Neural progenitor cell (in vitro differentiated cells): ENCODE results near the gene MPND. TPM values are rescaled to one million over a fixed set of nuclear protein-coding genes. Genes with fewer than 3 reads are reported as not detected.
A peak's percentile ranks its signal among the peaks of the same experiment; 100 is the strongest.
"Not testable (repeated sequence)": the region's sequence is repeated elsewhere in the genome, so short reads cannot be mapped to it uniquely, and the experiment has no call there.

Source experiments
- DNase-seq: peaks from one replicate; pipeline ENCODE4 v3.0.0-alpha.2; 2016; ENCODE audit warnings: low spot score
- H2AFZ ChIP-seq: fragments of 200-600 bp; sonication (generic); replicated peaks from 2 replicates; pipeline ENCODE4 v1.6.1; 2016; ENCODE audit warnings: antibody characterized with exemption
- H3F3A ChIP-seq: fragments of 200-600 bp; sonication (generic); 2 replicates; pipeline ENCODE4 v1.6.1; 2016; ENCODE audit warnings: antibody characterized with exemption, low read depth
- H3K27ac ChIP-seq: fragments of 200-600 bp; sonication (generic); 2 replicates; pipeline ENCODE4 v1.5.1; 2016; ENCODE audit warnings: mild to moderate bottlenecking
- H3K27me3 ChIP-seq: fragments of 200-600 bp; sonication (generic); 2 replicates; pipeline ENCODE4 v1.6.1; 2016; ENCODE audit warnings: mild to moderate bottlenecking, moderate library complexity
- H3K36me3 ChIP-seq: fragments of 200-600 bp; sonication (generic); 2 replicates; pipeline ENCODE4 v1.5.1; 2016
- H3K4me1 ChIP-seq: fragments of 200-600 bp; sonication (generic); 2 replicates; pipeline ENCODE4 v1.6.1; 2016; ENCODE audit warnings: mixed run types
- H3K4me2 ChIP-seq: fragments of 200-600 bp; sonication (generic); 2 replicates; pipeline ENCODE4 v1.6.1; 2016
- H3K4me3 ChIP-seq: fragments of 200-600 bp; sonication (generic); 2 replicates; pipeline ENCODE4 v1.5.1; 2016
- H3K79me2 ChIP-seq: fragments of 200-600 bp; sonication (generic); 2 replicates; pipeline ENCODE4 v1.6.1; 2016; ENCODE audit warnings: low read depth
- H3K9ac ChIP-seq: fragments of 200-600 bp; sonication (generic); 2 replicates; pipeline ENCODE4 v1.6.1; 2016
- H3K9me3 ChIP-seq: fragments of 200-600 bp; sonication (generic); 2 replicates; pipeline ENCODE4 v1.5.1; 2016; ENCODE audit warnings: low read depth
- H4K20me1 ChIP-seq: fragments of 200-600 bp; sonication (generic); 2 replicates; pipeline ENCODE4 v1.6.1; 2016; ENCODE audit warnings: low read depth
- H3K27ac Mint-ChIP-seq: 3 replicates; pipeline ENCODE4 v1.8.0; 2021; ENCODE audit warnings: mixed read lengths
- H3K27me3 Mint-ChIP-seq: 2 replicates; pipeline ENCODE4 v1.8.0; 2022; ENCODE audit warnings: low read depth, mild to moderate bottlenecking, inconsistent platforms, moderate library complexity, mixed read lengths; ENCODE audit not compliant: insufficient read depth
- H3K36me3 Mint-ChIP-seq: 3 replicates; pipeline ENCODE4 v1.8.0; 2021; ENCODE audit warnings: mixed read lengths
- H3K4me1 Mint-ChIP-seq: 3 replicates; pipeline ENCODE4 v1.8.0; 2021; ENCODE audit warnings: mixed read lengths
- H3K4me3 Mint-ChIP-seq: 3 replicates; pipeline ENCODE4 v1.8.0; 2021; ENCODE audit warnings: mild to moderate bottlenecking, moderate library complexity, mixed read lengths
- H3K9me3 Mint-ChIP-seq: 3 replicates; pipeline ENCODE4 v1.8.0; 2020; ENCODE audit warnings: mixed read lengths
- EZH2 ChIP-seq: fragments of 200-600 bp; sonication (generic); IDR thresholded peaks from 2 replicates; pipeline ENCODE4 v1.6.1; 2017; ENCODE audit warnings: antibody characterized with exemption, mild to moderate bottlenecking, moderate library complexity
- EZH2phosphoT487 ChIP-seq: fragments of 200-600 bp; sonication (generic); IDR thresholded peaks from 2 replicates; pipeline ENCODE4 v1.6.1; 2017; ENCODE audit warnings: antibody characterized with exemption
- total RNA-seq: library from RNA; depleted of rRNA; stranded (reverse); fragments of >200 nt; gene quantifications from 2 replicates; pipeline ENCODE4 v1.2.3, GENCODE V29; 2015; ENCODE audit warnings: low replicate concordance
- TF ChIP-seq, protein P1 (sequence below): fragments of 200-600 bp; sonication (generic); IDR thresholded peaks from 2 replicates; pipeline ENCODE4 v1.5.1; 2017; ENCODE audit warnings: antibody characterized with exemption, mild to moderate bottlenecking

MPND gene
- total RNA-seq, 1 donor from 2014 or later, result 10.6 TPM

DNA sequence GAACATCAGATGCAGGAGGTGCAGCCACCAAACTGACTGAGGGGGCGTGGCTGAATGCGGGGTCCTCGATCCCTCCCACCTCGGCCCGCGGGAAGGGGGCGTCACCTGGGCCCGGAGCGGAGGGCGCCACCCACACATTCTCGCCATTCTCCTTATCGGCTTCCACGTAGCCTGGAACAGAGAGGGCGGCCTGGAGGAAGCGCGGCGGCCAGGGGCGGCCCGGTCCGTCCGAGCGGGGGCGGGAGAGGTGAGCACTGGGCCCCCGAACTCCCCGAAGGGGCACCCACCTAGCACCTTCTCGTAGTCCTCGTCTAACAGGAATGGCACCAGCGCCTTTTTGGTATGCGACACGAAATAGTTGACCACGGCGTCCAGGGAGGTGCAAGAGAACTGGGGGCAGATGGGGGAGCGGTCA lies 16.5 kb upstream of the MPND start:
- Histone ChIP-seq H4K20me1 (peaks cover 5% of the 10 kb centered on the region), H3K27me3 (peaks cover 11% of the 10 kb centered on the region), H3K79me2 (no peaks in the 10 kb centered on the region), H3K4me2 (peak overlapping the region; percentile 79), H2AFZ (peak overlapping the region; percentile 29), H3K9ac (no peak overlapping the region), H3K36me3 (no peaks in the 10 kb centered on the region), H3F3A (peaks cover 21% of the 10 kb centered on the region), H3K4me3 (peak overlapping the region; percentile 48), H3K9me3 (no peaks in the 10 kb centered on the region), H3K4me1 (peaks cover 3% of the 10 kb centered on the region), H3K27ac (no peak overlapping the region)
- H3K27ac Mint-ChIP-seq, result no peak overlapping the region
- peaks cover 4% of the 10 kb centered on the region for H3K36me3 Mint-ChIP-seq
- peaks cover 13% of the 10 kb centered on the region for H3K27me3 Mint-ChIP-seq
- DNase-seq, result peak; percentile 85
- peak overlapping the region; percentile 89 for H3K4me3 Mint-ChIP-seq
- H3K9me3 Mint-ChIP-seq, result no peaks in the 10 kb centered on the region
- TF ChIP-seq EZH2phosphoT487 (no peak), EZH2 (no peak)
- TF ChIP-seq, protein P1, sequence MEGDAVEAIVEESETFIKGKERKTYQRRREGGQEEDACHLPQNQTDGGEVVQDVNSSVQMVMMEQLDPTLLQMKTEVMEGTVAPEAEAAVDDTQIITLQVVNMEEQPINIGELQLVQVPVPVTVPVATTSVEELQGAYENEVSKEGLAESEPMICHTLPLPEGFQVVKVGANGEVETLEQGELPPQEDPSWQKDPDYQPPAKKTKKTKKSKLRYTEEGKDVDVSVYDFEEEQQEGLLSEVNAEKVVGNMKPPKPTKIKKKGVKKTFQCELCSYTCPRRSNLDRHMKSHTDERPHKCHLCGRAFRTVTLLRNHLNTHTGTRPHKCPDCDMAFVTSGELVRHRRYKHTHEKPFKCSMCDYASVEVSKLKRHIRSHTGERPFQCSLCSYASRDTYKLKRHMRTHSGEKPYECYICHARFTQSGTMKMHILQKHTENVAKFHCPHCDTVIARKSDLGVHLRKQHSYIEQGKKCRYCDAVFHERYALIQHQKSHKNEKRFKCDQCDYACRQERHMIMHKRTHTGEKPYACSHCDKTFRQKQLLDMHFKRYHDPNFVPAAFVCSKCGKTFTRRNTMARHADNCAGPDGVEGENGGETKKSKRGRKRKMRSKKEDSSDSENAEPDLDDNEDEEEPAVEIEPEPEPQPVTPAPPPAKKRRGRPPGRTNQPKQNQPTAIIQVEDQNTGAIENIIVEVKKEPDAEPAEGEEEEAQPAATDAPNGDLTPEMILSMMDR, result no peak
- H3K4me1 Mint-ChIP-seq, result peaks cover 22% of the 10 kb centered on the region

DNA sequence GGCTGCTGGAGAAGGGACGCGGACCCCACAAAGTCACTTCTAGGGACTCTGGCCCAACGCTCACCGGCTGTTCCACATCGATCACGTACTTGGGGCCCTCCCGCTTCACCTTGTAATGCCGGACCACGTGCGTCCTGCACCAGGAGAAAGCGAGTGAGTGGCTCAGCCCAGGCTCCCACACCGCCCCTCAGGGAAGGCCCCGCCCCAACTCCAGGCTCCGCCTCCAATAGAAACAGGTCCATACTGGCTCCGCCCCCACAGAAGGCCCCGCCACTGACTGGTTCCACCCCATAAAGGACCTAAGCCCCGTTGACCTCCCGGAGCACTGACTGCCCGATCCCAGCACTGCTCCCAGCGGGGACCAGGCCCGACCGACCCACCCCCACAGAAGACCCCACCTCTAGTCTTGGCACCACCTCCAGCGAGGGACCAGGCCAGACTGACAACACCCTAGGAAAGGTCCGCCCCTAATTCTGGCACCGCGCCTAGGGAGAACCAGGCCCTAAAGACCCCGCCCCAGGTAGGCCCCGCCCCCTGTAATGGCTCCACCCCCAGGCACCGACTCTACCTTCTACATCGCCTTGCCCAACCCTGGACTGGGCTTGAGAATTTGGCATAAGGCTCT lies 16.0 kb upstream of the MPND start:
- Mint-ChIP-seq H3K36me3 (peaks cover 4% of the 10 kb centered on the region), H3K9me3 (no peaks in the 10 kb centered on the region), H3K27me3 (peaks cover 13% of the 10 kb centered on the region), H3K4me1 (peaks cover 22% of the 10 kb centered on the region), H3K4me3 (peak overlapping the region; percentile 89), H3K27ac (no peak overlapping the region)
- H4K20me1 ChIP-seq, result peaks cover 5% of the 10 kb centered on the region
- DNase-seq, result peak; percentile 94
- H3K9ac ChIP-seq, result no peak overlapping the region
- peaks cover 11% of the 10 kb centered on the region for H3K27me3 ChIP-seq
- no peaks in the 10 kb centered on the region for H3K79me2 ChIP-seq
- H3K36me3 ChIP-seq, result no peaks in the 10 kb centered on the region
- no peak overlapping the region for H3K27ac ChIP-seq
- H3K4me1 ChIP-seq, result peaks cover 3% of the 10 kb centered on the region
- H3K9me3 ChIP-seq, result no peaks in the 10 kb centered on the region
- peak overlapping the region; percentile 48 for H3K4me3 ChIP-seq
- TF ChIP-seq EZH2 (peak; percentile 34), EZH2phosphoT487 (no peak)
- H3F3A ChIP-seq, result peaks cover 21% of the 10 kb centered on the region
- H3K4me2 ChIP-seq, result peak overlapping the region; percentile 79
- H2AFZ ChIP-seq, result peak overlapping the region; percentile 73

DNA sequence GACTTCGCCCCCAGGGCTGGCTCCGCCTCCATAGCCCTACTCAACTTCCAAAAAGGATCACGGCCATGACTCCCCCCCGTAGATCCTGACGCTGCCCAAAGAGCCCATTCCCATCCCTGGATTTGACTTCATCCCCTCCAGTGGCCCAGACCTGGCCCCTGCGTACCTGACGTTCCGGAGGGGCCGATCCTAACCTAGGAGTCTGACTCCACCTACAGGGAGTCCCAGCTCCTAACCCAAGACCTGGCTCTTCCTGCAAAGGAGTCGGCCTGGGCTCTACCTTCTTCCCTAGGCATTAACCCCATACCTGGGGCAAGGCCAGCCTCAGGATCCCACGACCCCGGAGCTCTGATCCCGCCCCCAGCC lies 15.5 kb upstream of the MPND start:
- Mint-ChIP-seq H3K9me3 (no peaks in the 10 kb centered on the region), H3K4me1 (peaks cover 22% of the 10 kb centered on the region), H3K4me3 (peak overlapping the region; percentile 89), H3K36me3 (peaks cover 4% of the 10 kb centered on the region), H3K27me3 (peaks cover 13% of the 10 kb centered on the region), H3K27ac (no peak overlapping the region)
- peaks cover 5% of the 10 kb centered on the region for H4K20me1 ChIP-seq
- H3K4me1 ChIP-seq, result peaks cover 3% of the 10 kb centered on the region
- no peaks in the 10 kb centered on the region for H3K9me3 ChIP-seq
- H3K9ac ChIP-seq, result no peak overlapping the region
- peak overlapping the region; percentile 73 for H2AFZ ChIP-seq
- H3K4me2 ChIP-seq, result peak overlapping the region; percentile 79
- TF ChIP-seq, protein P1, result no peak
- TF ChIP-seq EZH2 (no peak), EZH2phosphoT487 (no peak)
- no peaks in the 10 kb centered on the region for H3K79me2 ChIP-seq
- H3K27me3 ChIP-seq, result peaks cover 11% of the 10 kb centered on the region
- peaks cover 21% of the 10 kb centered on the region for H3F3A ChIP-seq
- H3K27ac ChIP-seq, result peak overlapping the region; percentile 47
- no peaks in the 10 kb centered on the region for H3K36me3 ChIP-seq
- H3K4me3 ChIP-seq, result peak overlapping the region; percentile 48
- no peak for DNase-seq

DNA sequence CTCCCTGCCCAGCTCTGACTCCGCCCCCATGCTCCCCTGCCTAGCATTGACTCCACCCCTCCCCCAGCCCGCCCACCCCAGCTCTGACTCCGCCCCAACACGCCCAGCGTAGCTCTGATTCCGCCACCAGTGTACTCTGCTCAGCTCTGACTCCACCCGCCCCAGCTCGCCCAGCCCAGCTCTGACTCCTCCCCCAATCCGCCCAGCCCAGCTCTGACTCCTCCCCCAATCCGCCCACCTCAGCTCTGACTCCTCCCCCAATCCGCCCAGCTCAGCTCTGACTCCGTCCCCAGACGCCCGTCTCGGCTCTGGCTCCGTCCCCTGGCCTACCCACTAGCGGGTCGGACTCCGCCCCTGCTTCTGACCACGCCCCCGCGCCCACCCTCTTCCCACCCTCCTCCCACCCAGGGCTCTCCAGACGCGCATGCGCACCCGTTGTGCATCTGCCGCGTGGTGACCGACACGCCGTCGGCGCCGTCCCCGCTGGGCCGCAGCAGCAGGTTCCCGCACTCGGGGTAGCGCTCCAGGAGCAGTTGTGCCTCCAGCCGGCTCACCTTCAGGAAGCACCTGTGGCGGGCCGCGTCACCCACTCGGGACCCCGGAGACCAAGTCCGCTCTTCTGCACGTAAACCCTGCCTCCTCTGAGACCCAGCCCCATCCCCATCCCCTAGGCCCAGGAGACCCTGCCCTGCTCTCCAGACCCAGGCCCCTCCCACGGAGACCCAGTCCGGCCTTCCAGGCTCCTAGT lies 14.9 kb upstream of the MPND start:
- H3K27ac Mint-ChIP-seq, result no peak overlapping the region
- Histone ChIP-seq H2AFZ (no peak overlapping the region), H3K9ac (no peak overlapping the region), H3K27me3 (peaks cover 11% of the 10 kb centered on the region), H3K36me3 (no peaks in the 10 kb centered on the region), H3K9me3 (no peaks in the 10 kb centered on the region), H3K27ac (no peak overlapping the region), H3K4me3 (peak overlapping the region; percentile 48), H3K4me1 (peaks cover 3% of the 10 kb centered on the region), H3K79me2 (no peaks in the 10 kb centered on the region), H3F3A (peaks cover 21% of the 10 kb centered on the region), H3K4me2 (peak overlapping the region; percentile 79), H4K20me1 (peaks cover 5% of the 10 kb centered on the region)
- DNase-seq, result peak; percentile 98
- H3K36me3 Mint-ChIP-seq, result peaks cover 4% of the 10 kb centered on the region
- TF ChIP-seq EZH2phosphoT487 (no peak), EZH2 (no peak)
- TF ChIP-seq, protein P1, result no peak
- H3K9me3 Mint-ChIP-seq, result no peaks in the 10 kb centered on the region
- H3K27me3 Mint-ChIP-seq, result peaks cover 13% of the 10 kb centered on the region
- H3K4me1 Mint-ChIP-seq, result peaks cover 22% of the 10 kb centered on the region
- peak overlapping the region; percentile 83 for H3K4me3 Mint-ChIP-seq

DNA sequence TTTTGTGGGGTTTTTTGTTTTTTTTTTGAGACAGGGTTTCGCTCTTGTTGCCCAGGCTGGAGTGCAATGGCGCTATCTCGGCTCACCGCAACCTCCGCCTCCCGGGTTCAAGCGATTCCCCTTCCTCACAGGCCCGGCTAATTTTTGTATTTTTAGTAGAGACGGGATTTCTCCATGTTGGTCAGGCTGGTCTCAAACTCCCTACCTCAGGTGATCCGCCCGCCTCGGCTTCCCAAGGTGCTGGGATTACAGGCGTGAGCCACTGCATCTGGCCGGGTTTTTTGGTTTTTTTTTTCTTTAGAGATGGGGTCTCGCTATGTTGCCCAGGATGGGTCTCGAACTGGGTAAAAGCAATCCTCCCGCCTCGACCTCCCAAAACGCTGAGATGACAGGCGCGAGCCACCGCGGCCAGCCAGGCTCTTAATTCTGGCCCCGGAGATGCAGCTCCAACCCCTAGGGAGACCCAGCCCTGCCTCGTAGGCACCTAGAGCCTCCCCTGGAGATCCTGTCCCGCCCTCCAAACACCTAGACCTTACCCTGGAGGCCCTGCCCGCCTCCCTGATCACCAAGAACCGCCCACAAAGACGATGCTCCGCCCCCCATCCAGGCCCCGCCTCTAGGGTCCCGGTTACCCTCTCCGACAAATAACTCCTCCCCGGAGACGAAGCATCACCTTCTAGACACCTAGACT lies 14.2 kb upstream of the MPND start:
- Histone ChIP-seq H3F3A (peaks cover 21% of the 10 kb centered on the region), H3K4me2 (peak overlapping the region; percentile 69), H3K27me3 (peaks cover 11% of the 10 kb centered on the region), H3K4me3 (peak overlapping the region; percentile 43)
- not testable (repeated sequence) for H3K9ac ChIP-seq, H3K36me3 Mint-ChIP-seq, H3K36me3 ChIP-seq, H3K9me3 ChIP-seq, H3K9me3 Mint-ChIP-seq, H3K79me2 ChIP-seq, H2AFZ ChIP-seq, H3K27ac Mint-ChIP-seq, H4K20me1 ChIP-seq, H3K27ac ChIP-seq, H3K4me1 ChIP-seq
- Mint-ChIP-seq H3K27me3 (peaks cover 12% of the 10 kb centered on the region), H3K4me1 (peaks cover 22% of the 10 kb centered on the region), H3K4me3 (peak overlapping the region; percentile 83)
- peak; percentile 19 for DNase-seq
